Activated CD4-positive, alpha-beta T cell treated with anti-CD3 and anti-CD28 coated beads, Interleukin-2, Interleukin-6, amounts not matched to agents 100 ng/mL and 50 ng/mL, durations not matched to agents 16 hours and 8 hours (primary cell): ENCODE results near the gene RPS15.

ENCODE experiments used
- DNase-seq: peaks from one replicate; pipeline ENCODE4 v3.0.0-alpha.2; 2020

RPS15 gene

GRCh38 chr19:1438035-1438932 is at the start of gene RPS15:
Gene RPS15 (plus strand): TSS chr19:1438396. CDS start chr19:1438426, 30 bp downstream.
- peak; percentile 97 for DNase-seq

GRCh38 chr19:1388637-1389026 is 49.6 kb upstream of the RPS15 start:
- DNase-seq = no peak

GRCh38 chr19:1389033-1389940 is 48.9 kb upstream of the RPS15 start:
- no peak for DNase-seq

GRCh38 chr19:1390890-1391423 is 47.2 kb upstream of the RPS15 start:
- no peak for DNase-seq

GRCh38 chr19:1392407-1392806 is 45.8 kb upstream of the RPS15 start:
- no peak for DNase-seq

GRCh38 chr19:1392939-1393530 is 45.2 kb upstream of the RPS15 start:
- DNase-seq = no peak

GRCh38 chr19:1393841-1394240 is 44.4 kb upstream of the RPS15 start:
- DNase-seq = no peak

GRCh38 chr19:1394252-1395193 is 43.7 kb upstream of the RPS15 start:
- no peak for DNase-seq

- DNase-seq = no peak
Observed at GRCh38 chr19:1395194-1396018, 42.8 kb upstream of the RPS15 start.

GRCh38 chr19:1396019-1396767 is 42.0 kb upstream of the RPS15 start:
- no peak for DNase-seq

- no peak for DNase-seq
Observed at GRCh38 chr19:1396768-1397679, 41.2 kb upstream of the RPS15 start.

GRCh38 chr19:1397838-1398237 is 40.4 kb upstream of the RPS15 start:
- DNase-seq = no peak

- DNase-seq = no peak
Observed at GRCh38 chr19:1399079-1399478, 39.1 kb upstream of the RPS15 start.

GRCh38 chr19:1399745-1400144 is 38.5 kb upstream of the RPS15 start:
- no peak for DNase-seq

- no peak for DNase-seq
Observed at GRCh38 chr19:1400281-1401137, 37.7 kb upstream of the RPS15 start.

GRCh38 chr19:1401138-1401888 is 36.9 kb upstream of the RPS15 start, which contains the start of gene GAMT:
Gene GAMT (minus strand): TSS chr19:1401542. CDS start chr19:1401476, 66 bp downstream.
- peak; percentile 69 for DNase-seq

- DNase-seq = no peak
Observed at GRCh38 chr19:1401889-1402217, 36.3 kb upstream of the RPS15 start.
